CMK (cell line): Measurements from ENCODE around the gene TRMT5.

ENCODE experiments used
- DNase-seq: peaks from one replicate; pipeline ENCODE4 v3.0.0-alpha.2; 2010; ENCODE audit warnings: low read depth

TRMT5 gene

GRCh38 chr14:60980811-60981632 is at the start of gene TRMT5, which contains the start of gene SLC38A6:
TRMT5 (minus strand) TSS chr14:60981079; CDS start chr14:60980973, 106 bp downstream.
SLC38A6 (plus strand) TSS chr14:60981245; CDS start chr14:60981278, 33 bp downstream.
- DNase-seq: peak; percentile 72

GRCh38 chr14:61026526-61026925 is 45.6 kb upstream of the TRMT5 start:
- no peak for DNase-seq

- DNase-seq: peak; percentile 12
Observed at GRCh38 chr14:61025251-61026223, 44.7 kb upstream of the TRMT5 start.

- DNase-seq: no peak
Observed at GRCh38 chr14:61019537-61019936, 38.7 kb upstream of the TRMT5 start.

GRCh38 chr14:61003571-61003970 is 22.7 kb upstream of the TRMT5 start:
- no peak for DNase-seq

GRCh38 chr14:60999536-60999935 is 18.7 kb upstream of the TRMT5 start:
- no peak for DNase-seq

- DNase-seq: no peak
Observed at GRCh38 chr14:60998617-60999016, 17.7 kb upstream of the TRMT5 start.

GRCh38 chr14:60989599-60989998 is 8.7 kb upstream of the TRMT5 start:
- peak; percentile 52 for DNase-seq

GRCh38 chr14:60986500-60986899 is 5.6 kb upstream of the TRMT5 start:
- no peak for DNase-seq

GRCh38 chr14:60984196-60984595 is 3.3 kb upstream of the TRMT5 start:
- DNase-seq: no peak

GRCh38 chr14:60981633-60982455 is 965 bp upstream of the TRMT5 start:
- no peak for DNase-seq

- DNase-seq: no peak
Observed at GRCh38 chr14:60977847-60978246, 3.0 kb downstream of the TRMT5 start.

- DNase-seq: no peak
Observed at GRCh38 chr14:60975551-60975950, 5.3 kb downstream of the TRMT5 start.

GRCh38 chr14:60974090-60974651 is 6.7 kb downstream of the TRMT5 start:
- no peak for DNase-seq

- DNase-seq: no peak
Observed at GRCh38 chr14:60973070-60973469, 7.8 kb downstream of the TRMT5 start.

GRCh38 chr14:60972295-60972694 is 8.6 kb downstream of the TRMT5 start:
- DNase-seq: no peak

GRCh38 chr14:60971271-60971670 is 9.6 kb downstream of the TRMT5 start:
- no peak for DNase-seq

- DNase-seq: no peak
Observed at GRCh38 chr14:60970146-60970545, 10.7 kb downstream of the TRMT5 start.

GRCh38 chr14:60968671-60969070 is 12.2 kb downstream of the TRMT5 start:
- no peak for DNase-seq

GRCh38 chr14:60968099-60968498 is 12.8 kb downstream of the TRMT5 start:
- DNase-seq: no peak

- no peak for DNase-seq
Observed at GRCh38 chr14:60965402-60965801, 15.5 kb downstream of the TRMT5 start.
